NCI-H1048 (cell line): ENCODE results near the gene BCL2L12.

Experiments used
- DNase-seq: peaks from one replicate; lab custom pipeline; 2025; lab: John Stamatoyannopoulos, UW

Gene BCL2L12

GRCh38 chr19:49642492-49643035, 23.2 kb upstream of the BCL2L12 start:
- DNase-seq: no peak

GRCh38 chr19:49643466-49643865, 22.3 kb upstream of the BCL2L12 start:
- DNase-seq: no peak

GRCh38 chr19:49645592-49645991, 20.1 kb upstream of the BCL2L12 start:
- no peak for DNase-seq

- no peak for DNase-seq
Observed at GRCh38 chr19:49645995-49646394, 19.7 kb upstream of the BCL2L12 start.

- DNase-seq: no peak
Observed at GRCh38 chr19:49646586-49646985, 19.1 kb upstream of the BCL2L12 start.

- DNase-seq: no peak
Observed at GRCh38 chr19:49651029-49651819, 14.5 kb upstream of the BCL2L12 start.

- no peak for DNase-seq
Observed at GRCh38 chr19:49651820-49652550, 13.7 kb upstream of the BCL2L12 start.

GRCh38 chr19:49652551-49653465, 12.9 kb upstream of the BCL2L12 start:
- no peak for DNase-seq

GRCh38 chr19:49653466-49653806, 12.3 kb upstream of the BCL2L12 start:
- no peak for DNase-seq

- no peak for DNase-seq
Observed at GRCh38 chr19:49654581-49654980, 11.2 kb upstream of the BCL2L12 start.

GRCh38 chr19:49655570-49656455, 9.9 kb upstream of the BCL2L12 start:
- no peak for DNase-seq

- DNase-seq: no peak
Observed at GRCh38 chr19:49656456-49657109, 9.2 kb upstream of the BCL2L12 start.

- DNase-seq: no peak
Observed at GRCh38 chr19:49657493-49658138, 8.1 kb upstream of the BCL2L12 start.

GRCh38 chr19:49658139-49658517, 7.6 kb upstream of the BCL2L12 start:
- DNase-seq: no peak

GRCh38 chr19:49658566-49659442, 6.9 kb upstream of the BCL2L12 start:
- no peak for DNase-seq

- DNase-seq: no peak
Observed at GRCh38 chr19:49660338-49660961, 5.3 kb upstream of the BCL2L12 start.

GRCh38 chr19:49662011-49662410, 3.7 kb upstream of the BCL2L12 start:
- no peak for DNase-seq

GRCh38 chr19:49663224-49663623, 2.5 kb upstream of the BCL2L12 start:
- no peak for DNase-seq
